ENCODE data around the gene KNDC1. TPM values are rescaled to one million over a fixed set of nuclear protein-coding genes. Genes with fewer than 3 reads are reported as not detected.

Gene KNDC1
- total RNA-seq, 1 experiment from 2014 or later, result 15.7 TPM

DNA sequence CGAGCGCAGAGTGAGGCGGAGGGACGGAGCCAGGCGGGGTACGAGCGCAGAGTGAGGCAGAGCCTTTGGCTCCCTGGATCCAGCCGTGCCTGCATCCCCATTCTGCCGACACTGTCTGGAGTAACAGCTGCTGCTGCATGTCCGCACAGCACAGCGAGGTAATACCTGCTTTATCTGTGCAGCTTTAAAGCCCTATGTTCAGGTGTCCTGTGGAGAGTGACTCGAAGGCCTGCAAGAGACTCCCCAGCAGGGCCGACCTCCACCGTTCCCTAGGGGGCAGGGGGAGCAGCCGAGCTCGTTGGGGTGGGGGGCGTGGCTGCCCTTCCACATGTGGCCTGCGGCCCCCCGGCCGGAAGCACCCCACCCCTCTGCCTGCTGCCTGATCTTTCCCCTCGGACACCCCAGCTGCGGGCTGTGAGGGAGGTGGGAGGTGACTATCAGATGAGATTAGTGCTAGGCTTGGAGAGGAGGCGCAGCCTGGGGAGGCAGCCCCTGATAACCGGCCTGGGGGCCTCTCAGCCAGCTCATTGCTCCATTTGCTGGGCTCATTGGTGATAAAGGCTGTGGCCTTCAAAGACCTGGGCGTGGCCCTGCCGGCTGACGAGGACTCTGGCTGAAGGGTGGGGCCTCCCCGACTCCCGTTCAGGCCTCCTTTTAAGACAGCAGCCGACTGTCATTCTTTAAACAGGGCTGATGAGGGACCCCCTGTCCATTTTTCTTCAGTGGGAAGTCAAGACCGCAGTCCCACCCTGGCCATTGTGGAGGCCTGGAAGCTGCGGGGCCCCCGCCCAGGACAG lies 85.6 kb downstream of the KNDC1 start:
- no peak overlapping the region for H3K4me3 Mint-ChIP-seq
- peaks cover 0 to 9% (median 0%) of the 10 kb centered on the region in 3 experiments; a peak in 3 of 7 replicates for H3K36me3 Mint-ChIP-seq (ENCODE audit: insufficient read depth in 1 of 3, low read depth in 3 of 3)
- Histone ChIP-seq H4K8ac (replicated peaks; ENCODE audit: insufficient read length, low read depth, low read length) (no peak overlapping the region), H3K18ac (ENCODE audit: insufficient read length, low read depth, low read length) (peak overlapping the region; percentile 4), H3K27me3 (ENCODE audit: insufficient read depth, low read length) (no peaks in the 10 kb centered on the region), H2AFZ (ENCODE audit: low read length) (no peak overlapping the region), H3T11ph (ENCODE audit: low read length) (no peak overlapping the region), H2BK15ac (ENCODE audit: low read depth, low read length) (no peak overlapping the region), H3K4me1 (ENCODE audit: insufficient read depth, low read length) (no peaks in the 10 kb centered on the region), H2BK12ac (ENCODE audit: insufficient read length, low read depth, low read length) (no peak overlapping the region), H4K20me1 (ENCODE audit: control insufficient read depth, insufficient read depth, insufficient read length) (no peaks in the 10 kb centered on the region), H2BK120ac (ENCODE audit: low read depth, low read length, poor library complexity, severe bottlenecking) (no peak overlapping the region), H3K79me2 (ENCODE audit: insufficient read depth, low read length) (no peaks in the 10 kb centered on the region), H3K4me2 (ENCODE audit: insufficient read depth, insufficient read length, low read length) (no peak overlapping the region), H4K5ac (ENCODE audit: insufficient read length, low read depth, low read length) (no peak overlapping the region), H3K79me1 (ENCODE audit: insufficient read depth, low read depth, low read length, poor library complexity, severe bottlenecking) (no peaks in the 10 kb centered on the region), H3K56ac (ENCODE audit: insufficient read length, low read depth, low read length) (no peak overlapping the region), H3K14ac (ENCODE audit: insufficient read depth, low read length) (no peak overlapping the region), H3K9me3 (ENCODE audit: control insufficient read depth, low read depth, low read length) (no peaks in the 10 kb centered on the region), H2BK5ac (ENCODE audit: insufficient read length, low read length) (no peak overlapping the region), H3K23ac (ENCODE audit: insufficient read length, low read depth, low read length) (no peak overlapping the region), H3K23me2 (ENCODE audit: insufficient read length, low read depth, low read length, poor library complexity, severe bottlenecking) (no peaks in the 10 kb centered on the region), H2BK20ac (ENCODE audit: low read depth, low read length, poor library complexity, severe bottlenecking) (no peak overlapping the region), H3K4ac (ENCODE audit: low read depth, low read length) (no peak overlapping the region), H3K27ac (ENCODE audit: insufficient read length, low read depth, low read length) (no peak overlapping the region), H4K91ac (ENCODE audit: insufficient read length, low read depth, low read length) (no peak overlapping the region), H2AK5ac (ENCODE audit: insufficient read length, low read length) (no peak overlapping the region), H3K9ac (ENCODE audit: extremely low read depth, insufficient read length, low read length) (no peak overlapping the region)
- TF ChIP-seq, protein P1, sequence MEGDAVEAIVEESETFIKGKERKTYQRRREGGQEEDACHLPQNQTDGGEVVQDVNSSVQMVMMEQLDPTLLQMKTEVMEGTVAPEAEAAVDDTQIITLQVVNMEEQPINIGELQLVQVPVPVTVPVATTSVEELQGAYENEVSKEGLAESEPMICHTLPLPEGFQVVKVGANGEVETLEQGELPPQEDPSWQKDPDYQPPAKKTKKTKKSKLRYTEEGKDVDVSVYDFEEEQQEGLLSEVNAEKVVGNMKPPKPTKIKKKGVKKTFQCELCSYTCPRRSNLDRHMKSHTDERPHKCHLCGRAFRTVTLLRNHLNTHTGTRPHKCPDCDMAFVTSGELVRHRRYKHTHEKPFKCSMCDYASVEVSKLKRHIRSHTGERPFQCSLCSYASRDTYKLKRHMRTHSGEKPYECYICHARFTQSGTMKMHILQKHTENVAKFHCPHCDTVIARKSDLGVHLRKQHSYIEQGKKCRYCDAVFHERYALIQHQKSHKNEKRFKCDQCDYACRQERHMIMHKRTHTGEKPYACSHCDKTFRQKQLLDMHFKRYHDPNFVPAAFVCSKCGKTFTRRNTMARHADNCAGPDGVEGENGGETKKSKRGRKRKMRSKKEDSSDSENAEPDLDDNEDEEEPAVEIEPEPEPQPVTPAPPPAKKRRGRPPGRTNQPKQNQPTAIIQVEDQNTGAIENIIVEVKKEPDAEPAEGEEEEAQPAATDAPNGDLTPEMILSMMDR (conservative IDR thresholded peaks at IDR 0.05), result no peak
- peaks cover 23 to 33% of the 10 kb centered on the region in 2 experiments for H3K4me1 Mint-ChIP-seq
- H3K27me3 Mint-ChIP-seq (ENCODE audit: low read depth), result peaks cover 7% of the 10 kb centered on the region
- peak; percentile 72 for DNase-seq
- no peak overlapping the region for H3K27ac Mint-ChIP-seq
- H3K9me3 Mint-ChIP-seq, result no peaks in the 10 kb centered on the region; a peak in 2 of 5 replicates
- WGBS (ENCODE audit: extremely low coverage, insufficient read length, low lambda C conversion rate), result no CpG with 5 or more reads among the region's 33 CpGs

All from H9 (cell line).